ENCODE measurements around the gene ITIH1. TPM values are rescaled to one million over a fixed set of nuclear protein-coding genes. Genes with fewer than 3 reads are reported as not detected.

Gene ITIH1
- total and polyA plus RNA-seq, 2 donors (not counting 3 experiments of a cell fraction or from before 2014, with no cell fraction given) = not detected

GRCh38 chr3:52754373-52754772 lies 23.0 kb upstream of the ITIH1 start:
- intact Hi-C loops (cut with micrococcal nuclease) = no loop called here
- Histone ChIP-seq H4K20me1 (replicated peaks; ENCODE audit: control insufficient read depth, extremely low read depth, insufficient read depth, low read length) (no peaks in the 10 kb centered on the region), H3K79me2 (ENCODE audit: control insufficient read depth, insufficient read depth, low read length) (no peaks in the 10 kb centered on the region), H3K27me3 (ENCODE audit: control insufficient read depth in 2 of 2, insufficient read depth in 2 of 2, low read length in 2 of 2) (no peaks in the 10 kb centered on the region), H3K9me3 (replicated peaks; ENCODE audit: control insufficient read depth, insufficient read depth, low read length) (no peaks in the 10 kb centered on the region), H3K36me3 (ENCODE audit: control insufficient read depth in 2 of 2, extremely low read depth in 1 of 2, insufficient read depth in 2 of 2, low read length in 2 of 2) (peaks cover 9 to 16% of the 10 kb centered on the region in 2 experiments), H3K4me1 (ENCODE audit: control insufficient read depth, extremely low read depth, insufficient read depth, low read length) (no peaks in the 10 kb centered on the region), H3K27ac (ENCODE audit: insufficient read depth, low read depth, low read length) (no peak overlapping the region), H3K4me3 (replicated peaks in 1 of 3; ENCODE audit: insufficient read depth in 1 of 3, low read depth in 1 of 3, low read length in 3 of 3) (no peak overlapping the region), H2AFZ (ENCODE audit: low read depth, low read length) (no peak overlapping the region), H3K9me1 (replicated peaks; ENCODE audit: control insufficient read depth, extremely low read depth, insufficient read depth, low read length) (no peaks in the 10 kb centered on the region), H3K4me2 (ENCODE audit: insufficient read depth, low read length) (no peak overlapping the region), H3K9ac (replicated peaks; ENCODE audit: extremely low read depth, insufficient read depth, low read length) (no peak overlapping the region)
- dilution Hi-C loops (cut with MboI; ENCODE audit: extremely low pct_ligation_motif_present, low sequenced_read_pairs) = no loop called here
- FAIRE-seq = no peak
- TF ChIP-seq MAX (IDR thresholded peaks at IDR 0.05; ENCODE audit: insufficient read depth, insufficient read length) (no peak), CTCF (IDR thresholded peaks at IDR 0.05; ENCODE audit: extremely low read depth in 1 of 2, insufficient read depth in 1 of 2, low read depth in 1 of 2, low read length in 2 of 2) (no peak), MYC (IDR thresholded peaks at IDR 0.05; ENCODE audit: low read depth, low read length) (no peak)
- ChIA-PET POLR2A (no interaction called here), CTCF (no interaction called here)
- BruUV-seq (replicated peaks) = no TSS peak
- no peak for DNase-seq (ENCODE audit: low read depth, low spot score)

- Histone ChIP-seq H3K9ac (replicated peaks; ENCODE audit: extremely low read depth, insufficient read depth, low read length) (no peak overlapping the region), H2AFZ (ENCODE audit: low read depth, low read length) (no peak overlapping the region), H3K79me2 (ENCODE audit: control insufficient read depth, insufficient read depth, low read length) (no peaks in the 10 kb centered on the region), H3K27ac (ENCODE audit: insufficient read depth, low read depth, low read length) (no peak overlapping the region), H3K4me1 (ENCODE audit: control insufficient read depth, extremely low read depth, insufficient read depth, low read length) (no peaks in the 10 kb centered on the region), H4K20me1 (replicated peaks; ENCODE audit: control insufficient read depth, extremely low read depth, insufficient read depth, low read length) (no peaks in the 10 kb centered on the region), H3K4me2 (ENCODE audit: insufficient read depth, low read length) (no peak overlapping the region), H3K9me3 (replicated peaks; ENCODE audit: control insufficient read depth, insufficient read depth, low read length) (no peaks in the 10 kb centered on the region), H3K27me3 (ENCODE audit: control insufficient read depth in 2 of 2, insufficient read depth in 2 of 2, low read length in 2 of 2) (no peaks in the 10 kb centered on the region), H3K4me3 (replicated peaks in 1 of 3; ENCODE audit: insufficient read depth in 1 of 3, low read depth in 1 of 3, low read length in 3 of 3) (no peak overlapping the region), H3K36me3 (ENCODE audit: control insufficient read depth in 2 of 2, extremely low read depth in 1 of 2, insufficient read depth in 2 of 2, low read length in 2 of 2) (peaks cover 7 to 11% of the 10 kb centered on the region in 2 experiments), H3K9me1 (replicated peaks; ENCODE audit: control insufficient read depth, extremely low read depth, insufficient read depth, low read length) (no peaks in the 10 kb centered on the region)
- BruUV-seq (replicated peaks) = no TSS peak
- ChIA-PET POLR2A (no interaction called here), CTCF (no interaction called here)
- DNase-seq (ENCODE audit: low read depth, low spot score) = no peak
- no peak for FAIRE-seq
- intact Hi-C loops (cut with micrococcal nuclease) = no loop called here
- TF ChIP-seq MAX (IDR thresholded peaks at IDR 0.05; ENCODE audit: insufficient read depth, insufficient read length) (no peak), FOS (IDR thresholded peaks at IDR 0.05; ENCODE audit: borderline replicate concordance, insufficient read depth, low read length) (no peak), CTCF (IDR thresholded peaks at IDR 0.05; ENCODE audit: extremely low read depth in 1 of 2, insufficient read depth in 1 of 2, low read depth in 1 of 2, low read length in 2 of 2) (no peak), POLR2A (IDR thresholded peaks at IDR 0.05; ENCODE audit: low read depth, low read length) (no peak), EZH2 (IDR thresholded peaks at IDR 0.05; ENCODE audit: borderline replicate concordance, low read depth, low read length, severe bottlenecking) (no peak), GATA2 (IDR thresholded peaks at IDR 0.05; ENCODE audit: insufficient read depth, insufficient read length, low read depth, low read length) (no peak), JUN (IDR thresholded peaks at IDR 0.05; ENCODE audit: borderline replicate concordance, insufficient read depth, insufficient read length, low read depth) (no peak), MYC (IDR thresholded peaks at IDR 0.05; ENCODE audit: low read depth, low read length) (no peak), POLR2AphosphoS5 (IDR thresholded peaks at IDR 0.05; ENCODE audit: insufficient read depth, low read depth, low read length) (no peak)
- dilution Hi-C loops (cut with MboI; ENCODE audit: extremely low pct_ligation_motif_present, low sequenced_read_pairs) = no loop called here
Measured at GRCh38 chr3:52756141-52756540, 21.3 kb upstream of the ITIH1 start.

All from endothelial cell of umbilical vein (primary cell).